ENCODE results near the gene ARHGAP26. TPM values are rescaled to one million over a fixed set of nuclear protein-coding genes. Genes with fewer than 3 reads are reported as not detected.

The ARHGAP26 gene
- total RNA-seq, 1 donor, result 7.6 TPM

DNA sequence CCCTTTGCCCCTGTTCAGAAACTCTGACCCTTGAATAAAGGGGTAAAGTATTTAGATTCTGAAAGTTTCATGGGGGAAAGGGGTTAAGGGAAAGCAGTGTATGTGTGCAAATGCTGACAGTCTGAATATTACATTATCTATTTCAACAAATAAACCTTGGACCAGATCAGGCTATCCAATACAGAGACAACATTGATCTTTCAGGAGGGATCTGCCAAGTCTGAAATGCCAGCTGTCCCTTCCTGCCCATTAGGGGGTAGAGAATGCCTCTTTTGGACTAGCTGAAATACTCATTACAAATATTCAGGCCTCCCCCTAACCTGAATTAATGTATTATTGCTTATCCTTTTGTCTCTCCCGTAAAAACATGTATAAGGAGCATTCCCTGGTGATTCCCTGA is 413.8 kb downstream of the ARHGAP26 start:
- no peak for TF ChIP-seq CTCF (IDR thresholded peaks at IDR 0.05; ENCODE audit: extremely low read depth, low read depth, low read length)
- Histone ChIP-seq H3K9me3 (ENCODE audit: low read depth, low read length) (no peaks in the 10 kb centered on the region), H4K20me1 (ENCODE audit: insufficient read depth, low read length) (no peaks in the 10 kb centered on the region), H3K4me3 (ENCODE audit: insufficient read depth, low read length) (no peak overlapping the region), H2AFZ (ENCODE audit: low read length) (no peak overlapping the region), H3K27ac (ENCODE audit: low read depth, low read length) (peak overlapping the region; percentile 75), H3K4me2 (ENCODE audit: insufficient read depth, low read length) (no peak overlapping the region), H3K79me2 (ENCODE audit: insufficient read depth, low read length) (no peaks in the 10 kb centered on the region), H3K4me1 (ENCODE audit: insufficient read depth, low read length) (peaks cover 20% of the 10 kb centered on the region), H3K36me3 (ENCODE audit: insufficient read depth, low read length) (no peaks in the 10 kb centered on the region), H3K27me3 (ENCODE audit: insufficient read depth, low read length) (no peaks in the 10 kb centered on the region)
- DNase-seq (ENCODE audit: insufficient read length, low spot score, missing footprints), result no peak

DNA sequence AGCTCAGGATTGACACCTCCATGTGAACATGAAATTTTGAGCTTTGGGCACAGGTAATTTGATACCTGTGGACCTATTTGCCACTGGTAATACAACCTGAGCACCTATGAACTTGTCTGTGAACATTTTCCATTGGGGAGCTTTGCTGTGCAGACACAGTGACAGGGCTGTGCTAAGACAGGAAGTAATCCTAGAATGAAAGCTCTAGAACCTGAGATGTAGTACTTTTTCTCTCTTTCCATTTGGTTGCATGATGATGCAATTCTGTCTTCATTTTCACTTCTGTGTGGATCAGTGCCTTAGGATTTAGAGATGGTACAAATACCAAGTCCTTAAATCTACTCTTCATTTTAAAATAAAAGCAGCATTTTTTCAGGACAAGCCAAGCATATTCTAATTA is 416.4 kb downstream of the ARHGAP26 start:
- H4K20me1 ChIP-seq (ENCODE audit: insufficient read depth, low read length), result no peaks in the 10 kb centered on the region
- no peak overlapping the region for H3K4me2 ChIP-seq (ENCODE audit: insufficient read depth, low read length)
- H3K27me3 ChIP-seq (ENCODE audit: insufficient read depth, low read length), result no peaks in the 10 kb centered on the region
- H3K9me3 ChIP-seq (ENCODE audit: low read depth, low read length), result no peaks in the 10 kb centered on the region
- no peak for DNase-seq (ENCODE audit: insufficient read length, low spot score, missing footprints)
- H3K79me2 ChIP-seq (ENCODE audit: insufficient read depth, low read length), result no peaks in the 10 kb centered on the region
- no peak overlapping the region for H3K27ac ChIP-seq (ENCODE audit: low read depth, low read length)
- H3K36me3 ChIP-seq (ENCODE audit: insufficient read depth, low read length), result no peaks in the 10 kb centered on the region
- H3K4me1 ChIP-seq (ENCODE audit: insufficient read depth, low read length), result peaks cover 20% of the 10 kb centered on the region
- H3K4me3 ChIP-seq (ENCODE audit: insufficient read depth, low read length), result no peak overlapping the region
- H2AFZ ChIP-seq (ENCODE audit: low read length), result no peak overlapping the region
- TF ChIP-seq CTCF (IDR thresholded peaks at IDR 0.05; ENCODE audit: extremely low read depth, low read depth, low read length), result no peak

- Histone ChIP-seq H3K4me2 (ENCODE audit: insufficient read depth, low read length) (no peak overlapping the region), H3K9me3 (ENCODE audit: low read depth, low read length) (no peaks in the 10 kb centered on the region), H3K27ac (ENCODE audit: low read depth, low read length) (no peak overlapping the region), H4K20me1 (ENCODE audit: insufficient read depth, low read length) (no peaks in the 10 kb centered on the region), H3K4me1 (ENCODE audit: insufficient read depth, low read length) (peaks cover 12% of the 10 kb centered on the region), H3K36me3 (ENCODE audit: insufficient read depth, low read length) (no peaks in the 10 kb centered on the region), H3K79me2 (ENCODE audit: insufficient read depth, low read length) (no peaks in the 10 kb centered on the region), H3K27me3 (ENCODE audit: insufficient read depth, low read length) (no peaks in the 10 kb centered on the region), H3K4me3 (ENCODE audit: insufficient read depth, low read length) (no peak overlapping the region), H2AFZ (ENCODE audit: low read length) (no peak overlapping the region)
- TF ChIP-seq CTCF (IDR thresholded peaks at IDR 0.05; ENCODE audit: extremely low read depth, low read depth, low read length), result no peak
- no peak for DNase-seq (ENCODE audit: insufficient read length, low spot score, missing footprints)
These were observed 417.3 kb downstream of the ARHGAP26 start for GRCh38 chr5:143187495-143187894.

GRCh38 chr5:143188083-143188482 is 417.9 kb downstream of the ARHGAP26 start:
- Histone ChIP-seq H2AFZ (ENCODE audit: low read length) (no peak overlapping the region), H3K9me3 (ENCODE audit: low read depth, low read length) (no peaks in the 10 kb centered on the region), H3K4me2 (ENCODE audit: insufficient read depth, low read length) (no peak overlapping the region), H3K27me3 (ENCODE audit: insufficient read depth, low read length) (no peaks in the 10 kb centered on the region), H3K36me3 (ENCODE audit: insufficient read depth, low read length) (no peaks in the 10 kb centered on the region), H3K79me2 (ENCODE audit: insufficient read depth, low read length) (no peaks in the 10 kb centered on the region), H3K4me1 (ENCODE audit: insufficient read depth, low read length) (peaks cover 6% of the 10 kb centered on the region), H4K20me1 (ENCODE audit: insufficient read depth, low read length) (no peaks in the 10 kb centered on the region), H3K4me3 (ENCODE audit: insufficient read depth, low read length) (no peak overlapping the region), H3K27ac (ENCODE audit: low read depth, low read length) (no peak overlapping the region)
- no peak for TF ChIP-seq CTCF (IDR thresholded peaks at IDR 0.05; ENCODE audit: extremely low read depth, low read depth, low read length)
- DNase-seq (ENCODE audit: insufficient read length, low spot score, missing footprints), result no peak
